Measurements from ENCODE around the gene CLCA1. TPM values are rescaled to one million over a fixed set of nuclear protein-coding genes. Genes with fewer than 3 reads are reported as not detected.

CLCA1 gene
- total RNA-seq, 1 experiment from 2014 or later, result 0.08 TPM

- Histone ChIP-seq H3K27ac (ENCODE audit: low read length) (no peak overlapping the region), H3K36me3 (ENCODE audit: control insufficient read depth, insufficient read depth, low read length) (no peaks in the 10 kb centered on the region), H3K4me3 (ENCODE audit: low read depth in 2 of 2, low read length in 2 of 2) (no peak overlapping the region), H3K9me3 (ENCODE audit: control insufficient read depth, insufficient read depth, low read depth, low read length) (no peaks in the 10 kb centered on the region), H3K27me3 (ENCODE audit: control insufficient read depth, insufficient read depth, low read length) (peaks cover 29% of the 10 kb centered on the region), H3K4me1 (ENCODE audit: control insufficient read depth, insufficient read depth, low read length) (no peaks in the 10 kb centered on the region)
- ChIA-PET CTCF (no interaction called here), POLR2A (no interaction called here)
- BruUV-seq (replicated peaks), result no TSS peak
- intact Hi-C loops (cut with micrococcal nuclease; ENCODE audit: unreplicated experiment), result loop anchor here (5.0 to 10.0 kb wide), 2 partner anchors 90 to 213 kb away; no protein-coding TSS in a partner anchor
- DNase-seq (ENCODE audit: low read depth, low spot score), result no peak
- in situ Hi-C loops (cut with HindIII; ENCODE audit: low pct_unique_long_range_greater_than_20kb, low sequenced_read_pairs), result no loop called here
- peak; percentile 35; the same call in 1 of the 2 replicates for ATAC-seq
- no peak for TF ChIP-seq TCF7L2 (IDR thresholded peaks at IDR 0.05; ENCODE audit: low read depth, low read length)
- TF ChIP-seq REST (IDR thresholded peaks at IDR 0.05; ENCODE audit: insufficient read depth in 1 of 2, low read depth in 2 of 2, low read length in 1 of 2), result no peak
- no peak for TF ChIP-seq CTCF (IDR thresholded peaks at IDR 0.05)
- TF ChIP-seq SIN3A (IDR thresholded peaks at IDR 0.05; ENCODE audit: borderline replicate concordance, insufficient read depth, low read depth, low read length), result no peak
- no peak for TF ChIP-seq POLR2AphosphoS5 (IDR thresholded peaks at IDR 0.05; ENCODE audit: low read depth, low read length)
These were observed 3.4 kb downstream of the CLCA1 start for GRCh38 chr1:86472152-86472551.

- no peak overlapping the region for H3K27ac ChIP-seq (ENCODE audit: low read length)
- no peaks in the 10 kb centered on the region for H3K36me3 ChIP-seq (ENCODE audit: control insufficient read depth, insufficient read depth, low read length)
- no peaks in the 10 kb centered on the region for H3K9me3 ChIP-seq (ENCODE audit: control insufficient read depth, insufficient read depth, low read depth, low read length)
- POLR2A ChIA-PET, result no interaction called here
- no peaks in the 10 kb centered on the region for H3K4me1 ChIP-seq (ENCODE audit: control insufficient read depth, insufficient read depth, low read length)
- no TSS peak for BruUV-seq (replicated peaks)
- intact Hi-C loops (cut with micrococcal nuclease; ENCODE audit: unreplicated experiment), result loop anchor here (5.0 to 10.0 kb wide), 2 partner anchors 90 to 212 kb away; no protein-coding TSS in a partner anchor
- TF ChIP-seq TCF7L2 (IDR thresholded peaks at IDR 0.05; ENCODE audit: low read depth, low read length), result no peak
- no peak for TF ChIP-seq CTCF (IDR thresholded peaks at IDR 0.05)
- TF ChIP-seq SIN3A (IDR thresholded peaks at IDR 0.05; ENCODE audit: borderline replicate concordance, insufficient read depth, low read depth, low read length), result no peak
- TF ChIP-seq REST (IDR thresholded peaks at IDR 0.05; ENCODE audit: insufficient read depth in 1 of 2, low read depth in 2 of 2, low read length in 1 of 2), result no peak
- no peak for TF ChIP-seq POLR2AphosphoS5 (IDR thresholded peaks at IDR 0.05; ENCODE audit: low read depth, low read length)
- in situ Hi-C loops (cut with HindIII; ENCODE audit: low pct_unique_long_range_greater_than_20kb, low sequenced_read_pairs), result no loop called here
- peaks cover 29% of the 10 kb centered on the region for H3K27me3 ChIP-seq (ENCODE audit: control insufficient read depth, insufficient read depth, low read length)
- no peak for DNase-seq (ENCODE audit: low read depth, low spot score)
- H3K4me3 ChIP-seq (ENCODE audit: low read depth in 2 of 2, low read length in 2 of 2), result no peak overlapping the region
- CTCF ChIA-PET, result no interaction called here
- ATAC-seq, result no peak
These were observed 4.0 kb downstream of the CLCA1 start for GRCh38 chr1:86472767-86473166.
